ENCODE results near the gene LRP6. TPM values are rescaled to one million over a fixed set of nuclear protein-coding genes. Genes with fewer than 3 reads are reported as not detected.
"Not testable (repeated sequence)": the region's sequence is repeated elsewhere in the genome, so short reads cannot be mapped to it uniquely, and the experiment has no call there.

The LRP6 gene
- polyA plus RNA-seq, 12 donors = 31.1 to 83.3 (median 35.8) TPM; not detected in 1

DNA sequence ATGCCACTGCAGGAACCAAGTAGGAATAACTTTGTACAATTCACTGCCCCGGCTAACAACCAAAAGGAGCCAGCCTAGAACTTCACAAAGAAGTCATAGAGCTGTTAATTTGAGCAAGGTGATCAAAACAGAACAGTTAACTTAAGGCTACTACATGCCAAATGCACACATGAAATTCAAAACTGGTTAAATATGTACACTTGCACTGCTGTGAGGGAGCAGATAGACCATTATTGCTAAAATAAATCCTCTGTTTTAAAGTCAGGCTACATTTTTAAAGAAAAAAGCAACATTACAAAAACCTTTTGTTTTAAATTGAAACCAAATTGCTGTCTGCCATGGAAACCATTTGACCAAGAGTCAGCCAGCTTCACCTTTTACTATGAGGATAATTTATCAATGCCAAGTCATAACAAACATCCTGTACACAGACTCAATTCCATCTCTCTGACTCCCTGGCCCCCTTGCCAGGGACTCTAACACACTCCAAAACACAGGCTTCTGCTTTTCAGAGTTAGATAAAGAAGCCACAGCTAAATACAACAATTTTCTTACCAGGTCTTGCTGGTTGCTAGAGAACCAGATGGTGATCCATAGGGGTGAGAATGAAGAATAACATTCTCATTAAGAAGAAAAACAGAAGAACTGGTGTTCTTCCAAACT, 84.0 kb downstream of the LRP6 start:
- DNase-seq = no peak

DNA sequence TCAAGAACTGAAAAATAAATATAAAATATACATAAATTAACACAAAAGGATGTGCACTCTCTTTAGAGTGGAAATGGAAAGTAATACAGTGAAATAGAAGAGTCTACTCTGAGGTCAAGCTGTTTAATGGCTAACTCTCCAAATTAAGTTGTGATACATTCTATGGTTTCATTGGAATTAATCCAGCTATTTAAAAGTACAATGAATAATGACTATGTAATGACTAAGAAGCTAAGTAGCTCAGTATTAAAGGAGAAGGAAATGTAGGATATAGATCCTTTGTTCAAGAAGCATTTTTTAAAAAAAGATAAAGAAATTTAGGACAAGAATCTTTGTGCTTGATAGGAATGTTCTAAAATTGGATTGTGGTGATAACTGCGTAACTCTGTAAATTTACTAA, 85.3 kb downstream of the LRP6 start:
- DNase-seq = no peak

GRCh38 chr12:12180575-12180974, 86.3 kb downstream of the LRP6 start:
- DNase-seq = no peak

GRCh38 chr12:12180136-12180535, 86.7 kb downstream of the LRP6 start:
- DNase-seq = no peak

DNA sequence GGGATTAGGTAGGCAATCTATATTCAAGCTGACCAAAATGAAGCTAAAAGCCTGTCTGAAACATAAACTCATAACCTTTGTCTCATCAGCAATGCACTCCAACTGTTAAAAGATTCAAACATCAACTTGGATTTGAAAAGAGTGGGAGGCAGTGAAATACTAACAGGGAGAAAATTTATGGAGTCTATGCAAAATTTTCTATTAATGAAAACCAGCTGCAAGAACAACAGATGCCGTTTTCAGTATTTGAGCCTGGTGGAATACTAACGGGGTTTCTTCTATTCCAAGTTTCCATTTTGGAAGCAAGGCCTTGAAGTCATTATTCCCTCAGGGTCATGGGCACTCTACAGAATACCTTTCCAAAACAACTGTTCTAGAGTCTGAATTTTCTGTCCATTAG, 88.3 kb downstream of the LRP6 start:
- DNase-seq = peak; percentile 51

DNA sequence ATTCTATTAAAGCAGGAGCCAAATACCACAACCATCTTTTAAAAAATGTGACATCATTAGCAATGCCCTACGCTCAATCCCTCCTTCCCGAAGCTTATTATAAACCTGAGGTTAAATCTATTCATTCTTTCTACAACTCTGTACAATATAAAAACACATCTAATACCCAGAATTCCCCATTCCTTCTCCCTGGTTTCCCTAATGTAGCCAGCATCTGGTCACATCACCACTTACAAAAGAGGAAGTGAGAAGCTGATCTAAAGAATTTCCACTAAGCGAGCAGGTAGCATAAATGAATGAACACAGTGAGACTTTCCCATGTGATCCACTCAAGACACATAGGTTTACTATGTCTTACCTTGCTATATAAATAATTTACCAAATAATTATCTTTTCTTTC, 90.4 kb downstream of the LRP6 start:
- DNase-seq = no peak

GRCh38 chr12:12171991-12172511, 94.8 kb downstream of the LRP6 start:
- no peak for DNase-seq

DNA sequence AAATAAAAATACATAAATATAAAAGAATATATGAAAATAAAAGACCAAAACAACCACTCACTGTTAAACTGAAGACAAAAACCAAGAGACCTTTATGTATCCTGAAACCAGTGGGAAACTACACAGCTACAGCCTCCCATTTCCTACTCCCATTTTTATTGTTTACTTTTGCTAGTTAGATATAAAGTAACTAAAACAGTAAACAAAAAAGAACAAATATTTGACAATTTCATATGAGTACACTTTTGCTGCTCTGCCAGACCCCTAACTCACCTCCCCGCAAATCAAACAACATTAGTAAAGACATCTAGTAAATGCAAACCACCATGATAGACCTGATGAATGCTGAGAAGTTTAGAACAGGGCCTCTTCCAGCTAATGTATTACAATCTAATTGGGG, 99.0 kb downstream of the LRP6 start:
- no peak for DNase-seq

- no peak for DNase-seq
Measured at GRCh38 chr12:12166751-12167150, 100.1 kb downstream of the LRP6 start.

DNA sequence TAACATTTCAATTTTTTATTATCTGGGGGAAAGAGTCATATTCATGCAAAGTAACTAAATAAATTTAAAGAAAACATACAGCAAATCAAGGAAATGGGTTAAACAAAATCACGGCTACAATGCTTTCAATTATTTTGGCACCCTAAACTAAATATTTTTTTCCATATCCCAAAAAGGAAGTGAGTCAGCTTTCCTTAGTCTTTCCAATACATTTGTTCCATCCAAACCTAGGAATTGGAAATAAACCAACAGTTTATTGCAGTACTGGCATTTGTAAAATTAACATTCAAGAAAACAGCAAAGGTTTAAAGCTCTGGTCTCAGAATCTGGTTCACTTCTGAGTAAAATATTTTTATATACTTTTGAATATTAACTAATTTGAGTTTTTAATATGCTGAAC, 106.9 kb downstream of the LRP6 start:
- DNase-seq = peak; percentile 70

DNA sequence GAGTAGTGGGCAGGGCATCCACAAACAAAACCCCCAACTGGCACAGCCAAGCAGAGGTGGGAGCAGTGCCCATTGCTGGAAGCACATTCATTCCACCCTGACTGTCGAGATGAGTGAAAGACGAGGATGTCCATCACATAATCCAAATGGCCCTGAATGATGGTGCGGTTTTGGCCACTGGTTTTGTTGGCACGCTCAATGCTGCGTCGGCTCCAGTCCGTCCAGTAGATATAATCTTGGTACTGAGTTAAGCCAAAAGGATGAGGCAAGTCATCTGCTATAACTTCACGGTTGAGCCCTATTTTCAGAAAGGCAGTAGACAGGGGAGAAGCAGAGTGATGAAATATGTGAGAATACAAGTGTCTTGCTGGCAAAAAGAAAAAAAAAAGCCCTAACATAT, 108.0 kb downstream of the LRP6 start:
- DNase-seq = no peak

- DNase-seq = no peak
Measured at GRCh38 chr12:12157424-12157823, 109.4 kb downstream of the LRP6 start.

DNA sequence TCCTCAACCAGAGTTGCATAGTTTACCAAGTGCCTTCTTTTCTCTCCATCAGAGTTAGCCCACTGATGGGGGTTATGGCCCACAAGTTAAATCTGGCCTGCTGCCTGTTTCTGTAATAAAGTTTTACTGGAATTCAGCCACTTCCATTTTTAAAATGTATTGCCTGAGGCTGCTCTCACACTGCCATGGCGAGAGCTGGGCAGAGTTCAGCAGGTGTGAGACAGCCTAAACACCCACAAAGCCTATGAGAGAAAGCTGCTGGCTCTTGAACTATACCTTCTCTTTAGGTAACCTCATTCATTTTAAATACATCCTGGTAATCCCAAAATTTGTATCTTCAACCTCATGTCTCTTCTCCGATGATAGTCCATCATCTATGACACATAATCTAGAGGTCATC, 110.0 kb downstream of the LRP6 start:
- no peak for DNase-seq

DNA sequence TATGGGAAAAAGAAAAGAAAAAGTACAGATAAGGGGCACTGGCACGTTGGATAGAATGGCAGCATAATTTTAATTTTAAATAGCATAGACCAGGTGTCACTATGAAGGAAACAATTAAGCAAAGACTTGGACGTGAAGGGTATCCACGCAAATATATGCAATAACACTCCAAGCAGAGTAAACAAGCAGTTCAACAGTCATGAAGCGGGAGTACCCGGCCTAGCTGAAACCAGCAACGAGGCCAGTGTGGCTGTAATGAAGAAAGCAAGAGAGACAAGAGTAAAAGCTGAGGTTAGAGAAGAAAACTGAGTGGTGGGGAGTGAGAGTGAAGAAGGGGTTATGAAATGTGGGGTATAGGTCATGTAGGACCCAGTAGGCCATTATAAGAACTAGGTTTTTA, 110.7 kb downstream of the LRP6 start:
- no peak for DNase-seq

DNA sequence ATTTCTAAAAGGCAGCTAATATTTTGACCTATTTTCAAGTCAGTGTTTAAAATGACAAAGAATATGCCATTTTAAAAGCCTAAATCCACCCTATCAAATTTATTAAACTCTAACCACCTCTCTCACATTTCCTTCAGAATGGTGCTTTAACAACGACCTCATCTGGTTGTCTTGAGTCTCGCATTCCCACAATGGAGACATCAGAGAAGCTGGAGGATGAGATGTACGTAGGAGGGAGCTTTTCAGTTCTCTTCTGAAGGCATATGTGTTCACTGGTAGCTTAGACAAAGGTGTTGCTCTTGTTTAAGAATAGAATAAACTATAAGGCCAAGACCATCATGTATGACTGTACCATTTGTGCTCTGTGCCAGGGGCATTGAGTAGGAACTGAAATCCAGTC, 113.2 kb downstream of the LRP6 start:
- DNase-seq = no peak

DNA sequence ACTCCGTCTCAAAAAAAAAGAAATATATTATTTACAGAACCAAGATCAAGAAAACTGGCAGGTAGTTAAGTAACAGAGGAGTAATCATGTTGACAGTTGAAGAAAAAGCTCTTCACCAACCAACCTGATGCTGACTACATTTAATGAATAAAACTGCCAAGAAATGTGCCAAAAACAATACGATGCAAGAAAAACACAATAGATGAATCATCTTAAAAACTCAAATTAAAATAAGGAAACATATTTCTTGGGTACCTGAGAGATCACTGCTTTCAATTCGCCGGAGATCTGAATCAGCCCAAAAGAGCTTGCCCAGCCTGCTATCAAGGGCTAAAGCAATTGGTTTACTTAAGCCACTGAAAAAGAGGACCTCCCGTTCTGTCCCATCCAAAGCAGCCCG, 119.7 kb downstream of the LRP6 start:
- no peak for DNase-seq

GRCh38 chr12:12144531-12144930, 122.3 kb downstream of the LRP6 start:
- not testable (repeated sequence) for DNase-seq

DNA sequence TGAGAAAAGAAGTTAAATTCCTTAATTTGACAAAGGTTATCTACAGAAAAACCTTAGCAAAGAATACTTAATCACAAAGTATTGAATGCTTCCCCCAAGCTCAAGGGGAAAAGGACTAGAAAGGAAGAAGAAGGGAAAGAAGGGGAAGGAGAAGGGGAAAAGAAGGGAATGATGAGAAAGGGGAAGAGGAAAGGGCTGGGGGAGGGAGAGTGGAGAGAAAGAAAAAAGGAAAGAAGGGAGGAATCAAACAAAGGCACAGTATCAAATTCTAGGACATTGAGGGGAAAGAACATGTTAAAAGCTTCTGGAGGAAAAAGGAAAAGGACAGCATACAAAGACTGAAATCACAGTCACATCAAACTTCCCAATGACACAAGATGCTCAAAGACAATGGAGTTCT, 125.8 kb downstream of the LRP6 start:
- no peak for DNase-seq

DNA sequence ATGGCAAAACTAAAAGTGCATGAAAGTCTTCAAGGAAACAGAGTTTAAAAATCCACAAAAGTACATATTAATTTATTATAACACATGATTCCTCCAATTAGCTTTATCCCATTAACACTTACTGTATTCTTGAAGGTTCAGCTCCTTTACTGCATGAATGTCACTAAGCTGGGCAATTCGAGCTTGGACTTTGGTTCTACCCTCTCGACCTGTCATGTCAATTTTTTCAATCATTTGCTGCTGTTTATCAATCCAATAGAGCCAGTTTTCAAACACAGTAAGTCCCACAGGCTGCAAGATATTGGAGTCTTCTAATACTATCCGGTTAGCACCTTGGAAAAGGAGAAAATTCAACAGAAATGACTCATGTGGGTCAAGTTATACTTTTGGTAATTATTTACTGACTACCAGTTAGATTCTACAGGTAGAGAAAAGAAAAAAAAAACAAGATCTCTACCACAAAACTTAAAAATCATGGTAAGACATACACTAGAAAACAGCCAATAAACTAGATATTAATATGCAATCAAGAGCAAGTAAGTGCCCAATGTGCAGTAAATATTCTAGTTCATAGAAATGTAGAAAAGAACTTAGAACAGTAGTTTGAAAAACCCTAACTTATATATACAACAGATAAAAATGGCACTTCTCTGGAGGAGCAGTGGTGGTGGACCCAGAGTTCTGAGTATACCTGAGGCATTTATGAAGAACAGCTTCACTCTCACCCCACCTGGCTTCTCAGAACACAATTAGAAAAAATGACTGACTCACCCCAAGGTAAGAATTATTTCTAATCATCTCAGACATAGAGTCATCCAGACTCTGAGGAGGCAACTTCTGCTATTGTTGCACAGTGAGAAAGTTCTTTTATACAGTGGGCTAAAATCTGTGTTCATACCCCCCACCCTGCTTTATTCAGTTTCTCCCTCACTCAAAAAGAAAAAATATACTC, 128.4 kb downstream of the LRP6 start:
- no peak for DNase-seq

GRCh38 chr12:12133785-12134184, 133.1 kb downstream of the LRP6 start:
- no peak for DNase-seq

DNA sequence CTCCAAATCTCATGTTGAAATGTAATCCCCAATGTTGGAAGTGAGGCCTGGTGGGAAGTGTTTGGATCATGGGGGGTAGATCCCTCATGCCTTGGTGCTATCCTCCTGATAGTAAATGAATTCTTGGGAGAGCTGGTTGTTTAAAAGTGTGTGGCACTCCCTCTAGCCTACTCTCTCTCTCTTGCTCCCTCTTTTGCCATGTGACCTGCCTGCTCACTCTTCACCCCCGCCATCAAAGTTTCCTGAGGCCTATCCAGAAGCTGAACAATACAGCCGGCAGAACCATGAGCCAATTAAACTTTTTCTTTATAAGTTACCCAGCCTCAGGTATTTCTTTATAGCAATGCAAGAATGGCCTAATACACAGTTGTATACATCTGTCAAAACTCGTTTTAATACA, 133.6 kb downstream of the LRP6 start:
- no peak for DNase-seq

DNA sequence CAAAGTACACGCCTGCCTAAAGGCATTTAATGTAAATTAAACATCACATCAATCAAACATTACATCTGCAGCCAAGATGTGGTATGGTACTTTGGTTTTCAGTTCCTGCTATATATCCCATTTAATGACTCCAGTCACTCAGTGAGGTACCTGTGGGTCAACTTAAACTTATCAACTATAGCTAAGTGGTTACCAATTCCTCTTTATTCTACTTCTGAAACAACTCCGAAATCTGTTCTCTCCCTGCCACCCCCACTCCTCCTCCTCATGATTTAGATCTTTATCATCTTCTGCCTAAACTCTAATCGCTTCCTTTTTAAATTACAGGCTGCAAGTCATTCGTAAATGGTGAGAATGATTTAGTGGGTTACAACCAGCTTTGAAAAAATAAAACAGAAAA, 138.2 kb downstream of the LRP6 start:
- DNase-seq = no peak

GRCh38 chr12:12127304-12127703, 139.5 kb downstream of the LRP6 start:
- DNase-seq = no peak

All from muscle of arm (tissue), 12 donors.